D341Med (cell line): ENCODE data around the gene HHEX.

Source experiments
- DNase-seq: peaks from one replicate; pipeline ENCODE4 v3.0.0; 2012; ENCODE audit warnings: low spot score

Gene HHEX

GRCh38 chr10:92693534-92693893, 3.8 kb downstream of the HHEX start:
- DNase-seq, result no peak

GRCh38 chr10:92695679-92696605, 6.2 kb downstream of the HHEX start:
- no peak for DNase-seq

- no peak for DNase-seq
These were observed 7.0 kb downstream of the HHEX start for GRCh38 chr10:92696606-92697383.

- DNase-seq, result no peak
These were observed 8.1 kb downstream of the HHEX start for GRCh38 chr10:92697663-92698511.

- DNase-seq, result no peak
These were observed 9.4 kb downstream of the HHEX start for GRCh38 chr10:92699193-92699517.

- DNase-seq, result no peak
These were observed 10.0 kb downstream of the HHEX start for GRCh38 chr10:92699518-92700381.

- DNase-seq, result no peak
These were observed 12.7 kb downstream of the HHEX start for GRCh38 chr10:92702301-92702916.

- no peak for DNase-seq
These were observed 22.5 kb downstream of the HHEX start for GRCh38 chr10:92712016-92712889.

GRCh38 chr10:92714152-92714845, 24.5 kb downstream of the HHEX start:
- no peak for DNase-seq

GRCh38 chr10:92714872-92715271, 25.1 kb downstream of the HHEX start:
- DNase-seq, result no peak

- no peak for DNase-seq
These were observed 30.5 kb downstream of the HHEX start for GRCh38 chr10:92719991-92720830.

GRCh38 chr10:92720831-92721165, 31.0 kb downstream of the HHEX start:
- DNase-seq, result no peak

- DNase-seq, result no peak
These were observed 32.6 kb downstream of the HHEX start for GRCh38 chr10:92722349-92722748.

GRCh38 chr10:92727141-92727540, 37.4 kb downstream of the HHEX start:
- no peak for DNase-seq

GRCh38 chr10:92727550-92727949, 37.8 kb downstream of the HHEX start:
- no peak for DNase-seq

GRCh38 chr10:92729886-92730285, 40.1 kb downstream of the HHEX start:
- DNase-seq, result no peak

- DNase-seq, result no peak
These were observed 43.2 kb downstream of the HHEX start for GRCh38 chr10:92732958-92733357.

- no peak for DNase-seq
These were observed 44.5 kb downstream of the HHEX start for GRCh38 chr10:92734301-92734700.

GRCh38 chr10:92735938-92736337, 46.2 kb downstream of the HHEX start:
- DNase-seq, result no peak
